22Rv1 (cell line): Measurements from ENCODE around the gene ZNF600.

Source experiments
- CTCF ChIP-seq: fragments of 450-650 bp; IDR thresholded peaks from 2 replicates; pipeline ENCODE4 v1.5.1; 2017; ENCODE audit warnings: mild to moderate bottlenecking
- ZFX ChIP-seq: fragments of 450-650 bp; IDR thresholded peaks from 2 replicates; pipeline ENCODE4 v1.6.1; 2017; ENCODE audit warnings: antibody characterized with exemption, borderline replicate concordance

DNA sequence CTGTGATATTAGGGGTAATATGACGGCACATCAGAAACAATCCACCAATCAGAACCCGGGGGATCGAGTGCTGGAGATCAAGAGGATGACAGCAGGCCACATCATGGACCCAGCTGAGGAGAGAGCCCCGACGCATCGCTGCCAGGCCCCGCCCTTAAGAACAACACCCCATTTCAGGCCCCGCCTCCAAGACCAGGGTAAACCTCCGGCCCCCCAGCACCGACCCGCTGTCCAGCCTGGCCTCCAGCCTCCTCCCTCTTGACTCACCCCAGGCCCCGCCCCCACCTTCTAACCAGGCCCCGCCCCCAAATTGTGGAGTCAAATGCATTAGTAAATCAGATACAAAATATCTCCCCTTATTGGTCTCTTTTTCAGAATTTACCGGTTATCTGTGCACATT, 47.0 kb downstream of the ZNF600 start:
- no peak for TF ChIP-seq CTCF
- TF ChIP-seq ZFX, result no peak
